OCI-LY1 (cell line): Measurements from ENCODE around the gene PGA5.
"Not testable (repeated sequence)": the region's sequence is repeated elsewhere in the genome, so short reads cannot be mapped to it uniquely, and the experiment has no call there.

Experiments used
- H2AFZ ChIP-seq: fragments of 200-600 bp; sonication (generic), shearing (Covaris generic); 2 replicates; pipeline ENCODE4 v1.6.0; 2014; ENCODE audit warnings: antibody characterized with exemption, mild to moderate bottlenecking, low read length
- H3F3A ChIP-seq: fragments of 200-600 bp; sonication (generic), shearing (Covaris generic); 2 replicates; pipeline ENCODE4 v1.6.0; 2014; ENCODE audit warnings: mild to moderate bottlenecking, antibody characterized with exemption, low read length, moderate library complexity; ENCODE audit not compliant: insufficient read depth
- H3K27ac ChIP-seq: fragments of 200-600 bp; sonication (generic); 2 replicates; pipeline ENCODE4 v1.5.1; 2014; ENCODE audit warnings: low read length, mixed run types, mild to moderate bottlenecking, low read depth; ENCODE audit not compliant: poor library complexity, severe bottlenecking
- H3K27me3 ChIP-seq: fragments of 200-600 bp; sonication (generic); 2 replicates; pipeline ENCODE4 v1.6.0; 2014; ENCODE audit warnings: antibody characterized with exemption, mild to moderate bottlenecking, low read length, moderate library complexity; ENCODE audit not compliant: insufficient read depth
- H3K36me3 ChIP-seq: fragments of 200-600 bp; sonication (generic); 2 replicates; pipeline ENCODE4 v1.6.1; 2014; ENCODE audit warnings: mild to moderate bottlenecking, antibody characterized with exemption, low read length, moderate library complexity, mixed read lengths; ENCODE audit not compliant: insufficient read depth
- H3K4me1 ChIP-seq: fragments of 200-600 bp; sonication (generic); 2 replicates; pipeline ENCODE4 v1.5.1; 2014; ENCODE audit warnings: mild to moderate bottlenecking, low read length, moderate library complexity; ENCODE audit not compliant: insufficient read depth, severe bottlenecking
- H3K4me2 ChIP-seq: fragments of 200-600 bp; sonication (generic), shearing (Covaris generic); 2 replicates; pipeline ENCODE4 v1.6.1; 2014; ENCODE audit warnings: low read length
- H3K4me3 ChIP-seq: fragments of 200-600 bp; sonication (generic); 2 replicates; pipeline ENCODE4 v1.5.1; 2014; ENCODE audit warnings: low read length, low read depth, mild to moderate bottlenecking, mixed read lengths; ENCODE audit not compliant: poor library complexity, severe bottlenecking
- H3K79me2 ChIP-seq: fragments of 200-600 bp; shearing (Covaris generic); 2 replicates; pipeline ENCODE4 v1.6.1; 2016; ENCODE audit warnings: mixed run types, low read length, mixed read lengths; ENCODE audit not compliant: insufficient read depth
- H3K9ac ChIP-seq: fragments of 200-600 bp; sonication (generic), shearing (Covaris generic); 2 replicates; pipeline ENCODE4 v1.6.1; 2014; ENCODE audit warnings: mild to moderate bottlenecking, low read length, mixed read lengths
- H3K9me2 ChIP-seq: fragments of 200-600 bp; sonication (generic), shearing (Covaris generic); 2 replicates; pipeline ENCODE4 v1.6.1; 2014; ENCODE audit warnings: low read depth, mild to moderate bottlenecking, low read length, mixed read lengths
- H3K9me3 ChIP-seq: fragments of 200-600 bp; shearing (Covaris generic); 2 replicates; pipeline ENCODE4 v1.6.1; 2014; ENCODE audit warnings: low read length, mixed read lengths
- H4K20me1 ChIP-seq: fragments of 200-600 bp; sonication (generic), shearing (Covaris generic); 2 replicates; pipeline ENCODE4 v1.6.0; 2016; ENCODE audit warnings: mild to moderate bottlenecking, low read length; ENCODE audit not compliant: insufficient read depth

The PGA5 gene

GRCh38 chr11:61245284-61245964 is 4.4 kb downstream of the PGA5 start:
- not testable (repeated sequence) for H2AFZ ChIP-seq, H3K27me3 ChIP-seq, H3K9me3 ChIP-seq, H3F3A ChIP-seq, H3K27ac ChIP-seq, H3K9me2 ChIP-seq, H3K4me2 ChIP-seq, H3K4me1 ChIP-seq, H4K20me1 ChIP-seq, H3K79me2 ChIP-seq, H3K4me3 ChIP-seq, H3K36me3 ChIP-seq, H3K9ac ChIP-seq

- H3K79me2 ChIP-seq, H3K4me2 ChIP-seq, H3K9ac ChIP-seq, H3F3A ChIP-seq, H3K4me1 ChIP-seq, H2AFZ ChIP-seq, H3K9me2 ChIP-seq, H3K9me3 ChIP-seq, H3K36me3 ChIP-seq, H3K4me3 ChIP-seq, H3K27me3 ChIP-seq, H3K27ac ChIP-seq, H4K20me1 ChIP-seq: not testable (repeated sequence)
Observed at GRCh38 chr11:61248071-61248470, 7.1 kb downstream of the PGA5 start.

GRCh38 chr11:61249201-61249600 is 8.2 kb downstream of the PGA5 start:
- not testable (repeated sequence) for H3K27me3 ChIP-seq, H3K9me2 ChIP-seq, H3K79me2 ChIP-seq, H3K36me3 ChIP-seq, H3F3A ChIP-seq, H2AFZ ChIP-seq, H3K4me3 ChIP-seq, H3K9ac ChIP-seq, H3K4me2 ChIP-seq, H3K4me1 ChIP-seq, H4K20me1 ChIP-seq, H3K9me3 ChIP-seq, H3K27ac ChIP-seq

GRCh38 chr11:61250796-61251765 is 10.1 kb downstream of the PGA5 start:
- not testable (repeated sequence) for H3F3A ChIP-seq, H3K27ac ChIP-seq

GRCh38 chr11:61252332-61252731 is 11.4 kb downstream of the PGA5 start:
- not testable (repeated sequence) for H2AFZ ChIP-seq, H3K36me3 ChIP-seq, H3K4me1 ChIP-seq, H3K4me3 ChIP-seq, H3K4me2 ChIP-seq, H3K27ac ChIP-seq, H3K9me3 ChIP-seq, H3F3A ChIP-seq, H3K9me2 ChIP-seq, H3K27me3 ChIP-seq, H3K79me2 ChIP-seq, H3K9ac ChIP-seq, H4K20me1 ChIP-seq

More at GRCh38 chr11:61250796-61251765, 10.1 kb downstream of the PGA5 start:
- H3K9me2 ChIP-seq, H3K27me3 ChIP-seq, H3K4me3 ChIP-seq, H3K79me2 ChIP-seq, H2AFZ ChIP-seq, H3K9ac ChIP-seq, H3K4me2 ChIP-seq, H3K4me1 ChIP-seq, H4K20me1 ChIP-seq, H3K36me3 ChIP-seq, H3K9me3 ChIP-seq: not testable (repeated sequence)
